Measurements from ENCODE around the gene LACRT. TPM values are rescaled to one million over a fixed set of nuclear protein-coding genes. Genes with fewer than 3 reads are reported as not detected.

Gene LACRT
- total RNA-seq, 1 donor from 2014 or later, result not detected

- no peak for DNase-seq (ENCODE audit: low spot score)
- H3K9me3 Mint-ChIP-seq, result peaks cover 13% of the 10 kb centered on the region
- H3K4me1 Mint-ChIP-seq, result no peaks in the 10 kb centered on the region
Measured at GRCh38 chr12:54622463-54623183, 12.1 kb downstream of the LACRT start.

GRCh38 chr12:54616933-54617680 lies 17.6 kb downstream of the LACRT start:
- H3K27ac Mint-ChIP-seq, result no peak overlapping the region
- no peak overlapping the region for H3K4me3 Mint-ChIP-seq

More at GRCh38 chr12:54622463-54623183, 12.1 kb downstream of the LACRT start:
- Histone ChIP-seq H3K36me3 (no peaks in the 10 kb centered on the region), H3K79me2 (ENCODE audit: low read depth) (no peaks in the 10 kb centered on the region), H3K9me3 (ENCODE audit: low read depth) (peaks cover 4% of the 10 kb centered on the region), H4K20me1 (ENCODE audit: low read depth) (no peaks in the 10 kb centered on the region), H2AFZ (replicated peaks) (no peak overlapping the region), H3K4me3 (no peak overlapping the region), H3K4me1 (peaks cover 3% of the 10 kb centered on the region), H3K4me2 (no peak overlapping the region), H3K27me3 (peaks cover 75% of the 10 kb centered on the region), H3K9ac (no peak overlapping the region), H3F3A (ENCODE audit: low read depth) (no peaks in the 10 kb centered on the region), H3K27ac (no peak overlapping the region)
- TF ChIP-seq CTCF (IDR thresholded peaks at IDR 0.05) (peak; percentile 53), EZH2phosphoT487 (IDR thresholded peaks at IDR 0.05) (no peak)
- peaks cover 5% of the 10 kb centered on the region for H3K27me3 Mint-ChIP-seq (ENCODE audit: insufficient read depth, low read depth)
- H3K4me3 Mint-ChIP-seq, result no peak overlapping the region
- no peak overlapping the region for H3K27ac Mint-ChIP-seq
- H3K36me3 Mint-ChIP-seq, result no peaks in the 10 kb centered on the region

GRCh38 chr12:54612225-54612750 lies 22.4 kb downstream of the LACRT start:
- Histone ChIP-seq H3F3A (ENCODE audit: low read depth) (no peaks in the 10 kb centered on the region), H3K4me2 (no peak overlapping the region), H3K79me2 (ENCODE audit: low read depth) (no peaks in the 10 kb centered on the region), H3K27me3 (peaks cover 100% of the 10 kb centered on the region), H3K27ac (no peak overlapping the region), H4K20me1 (ENCODE audit: low read depth) (no peaks in the 10 kb centered on the region), H3K36me3 (no peaks in the 10 kb centered on the region), H2AFZ (replicated peaks) (no peak overlapping the region), H3K9ac (no peak overlapping the region), H3K9me3 (ENCODE audit: low read depth) (no peaks in the 10 kb centered on the region), H3K4me1 (no peaks in the 10 kb centered on the region), H3K4me3 (no peak overlapping the region)
- H3K27ac Mint-ChIP-seq, result no peak overlapping the region
- no peak overlapping the region for H3K4me3 Mint-ChIP-seq
- no peak for TF ChIP-seq EZH2 (IDR thresholded peaks at IDR 0.05)
- TF ChIP-seq EZH2phosphoT487 (IDR thresholded peaks at IDR 0.05), result no peak
- no peak for TF ChIP-seq CTCF (IDR thresholded peaks at IDR 0.05)
- H3K9me3 Mint-ChIP-seq, result no peaks in the 10 kb centered on the region
- DNase-seq (ENCODE audit: low spot score), result no peak
- H3K27me3 Mint-ChIP-seq (ENCODE audit: insufficient read depth, low read depth), result peaks cover 3% of the 10 kb centered on the region
- no peaks in the 10 kb centered on the region for H3K4me1 Mint-ChIP-seq
- H3K36me3 Mint-ChIP-seq, result no peaks in the 10 kb centered on the region

More at GRCh38 chr12:54616933-54617680, 17.6 kb downstream of the LACRT start:
- H3K36me3 ChIP-seq, result no peaks in the 10 kb centered on the region
- H3K27me3 ChIP-seq, result peaks cover 100% of the 10 kb centered on the region
- no peak overlapping the region for H3K4me2 ChIP-seq
- no peaks in the 10 kb centered on the region for H4K20me1 ChIP-seq (ENCODE audit: low read depth)
- H3K27me3 Mint-ChIP-seq (ENCODE audit: insufficient read depth, low read depth), result peaks cover 3% of the 10 kb centered on the region
- no peaks in the 10 kb centered on the region for H3F3A ChIP-seq (ENCODE audit: low read depth)
- H3K27ac ChIP-seq, result no peak overlapping the region
- H3K4me1 Mint-ChIP-seq, result no peaks in the 10 kb centered on the region
- H3K9ac ChIP-seq, result no peak overlapping the region
- H3K4me3 ChIP-seq, result no peak overlapping the region
- H2AFZ ChIP-seq (replicated peaks), result no peak overlapping the region
- H3K9me3 ChIP-seq (ENCODE audit: low read depth), result no peaks in the 10 kb centered on the region
- peaks cover 3% of the 10 kb centered on the region for H3K4me1 ChIP-seq
- no peaks in the 10 kb centered on the region for H3K36me3 Mint-ChIP-seq
- no peak for DNase-seq (ENCODE audit: low spot score)
- H3K9me3 Mint-ChIP-seq, result no peaks in the 10 kb centered on the region
- no peaks in the 10 kb centered on the region for H3K79me2 ChIP-seq (ENCODE audit: low read depth)
- TF ChIP-seq EZH2phosphoT487 (IDR thresholded peaks at IDR 0.05) (no peak), EZH2 (IDR thresholded peaks at IDR 0.05) (no peak), CTCF (IDR thresholded peaks at IDR 0.05) (no peak)
